Thyroid gland (tissue), 4 donors: ENCODE measurements around the gene COMT. TPM values are rescaled to one million over a fixed set of nuclear protein-coding genes. Genes with fewer than 3 reads are reported as not detected.

Source experiments
- DNase-seq, 2 donors: peaks; one replicate each; pipeline ENCODE4 v3.0.0-alpha.2; 2019
- H3K27ac ChIP-seq, 3 donors: fragments of 200-600 bp; sonication (generic); 1 replicate in 2 of 3; 2 replicates in 1 of 3; pipeline ENCODE4 v1.5.1; 2016 to 2019; ENCODE audit warnings: mild to moderate bottlenecking in 1 of 3, moderate library complexity in 1 of 3
- H3K27me3 ChIP-seq: fragments of 200-600 bp; sonication (generic); one replicate; pipeline ENCODE4 v1.5.1; 2019
- H3K36me3 ChIP-seq, 2 donors: fragments of 200-600 bp; sonication (generic); one replicate each; pipeline ENCODE4 v1.5.1; 2016 to 2019
- H3K4me1 ChIP-seq, 2 donors: fragments of 200-600 bp; sonication (generic); one replicate each; pipeline ENCODE4 v1.5.1; 2017 to 2019
- H3K4me3 ChIP-seq, 3 donors: fragments of 200-600 bp; sonication (generic); replicated peaks in 1 of 3; 1 replicate in 2 of 3; 2 replicates in 1 of 3; pipeline ENCODE4 v1.5.1; 2016; ENCODE audit warnings: mild to moderate bottlenecking in 1 of 3
- H3K9me3 ChIP-seq: fragments of 200-600 bp; sonication (generic); one replicate; pipeline ENCODE4 v1.5.1; 2017
- POLR2A ChIP-seq, 2 donors: fragments of 450-650 bp; IDR thresholded peaks; one replicate each; pipeline ENCODE4 v1.6.1; 2017; ENCODE audit warnings: antibody characterized with exemption in 2 of 2, mild to moderate bottlenecking in 2 of 2, moderate library complexity in 1 of 2
- WGBS, 2 donors: methylation state at CpG; one replicate each; pipeline ENCODE4 v1.1.5; 2017; 5-methylcytosine and 5-hydroxymethylcytosine counted together
- intact Hi-C: fragments of 100-400 bp; cut with DNase I; formaldehyde crosslinking; loops from one replicate; pipeline ENCODE4 v1.15.1; 2023
- total RNA-seq, 4 donors: library from RNA; depleted of rRNA; stranded (reverse); fragments of >200 nt; gene quantifications; one replicate each; pipeline ENCODE4 v1.2.3, GENCODE V29; 2016
- TF ChIP-seq, protein P1 (sequence below), 6 experiments: fragments of 200-600 bp in 3 of 6; fragments of 450-650 bp in 3 of 6; sonication (generic) in 3 of 6; IDR thresholded peaks; one replicate each; pipeline ENCODE4 v1.5.1; 2016 to 2019; ENCODE audit warnings: antibody characterized with exemption in 6 of 6, mild to moderate bottlenecking in 2 of 6, inconsistent platforms in 1 of 6, moderate library complexity in 1 of 6

Gene COMT
- total RNA-seq, 4 donors from 2014 or later: 92.6 to 216 (median 138) TPM

DNA sequence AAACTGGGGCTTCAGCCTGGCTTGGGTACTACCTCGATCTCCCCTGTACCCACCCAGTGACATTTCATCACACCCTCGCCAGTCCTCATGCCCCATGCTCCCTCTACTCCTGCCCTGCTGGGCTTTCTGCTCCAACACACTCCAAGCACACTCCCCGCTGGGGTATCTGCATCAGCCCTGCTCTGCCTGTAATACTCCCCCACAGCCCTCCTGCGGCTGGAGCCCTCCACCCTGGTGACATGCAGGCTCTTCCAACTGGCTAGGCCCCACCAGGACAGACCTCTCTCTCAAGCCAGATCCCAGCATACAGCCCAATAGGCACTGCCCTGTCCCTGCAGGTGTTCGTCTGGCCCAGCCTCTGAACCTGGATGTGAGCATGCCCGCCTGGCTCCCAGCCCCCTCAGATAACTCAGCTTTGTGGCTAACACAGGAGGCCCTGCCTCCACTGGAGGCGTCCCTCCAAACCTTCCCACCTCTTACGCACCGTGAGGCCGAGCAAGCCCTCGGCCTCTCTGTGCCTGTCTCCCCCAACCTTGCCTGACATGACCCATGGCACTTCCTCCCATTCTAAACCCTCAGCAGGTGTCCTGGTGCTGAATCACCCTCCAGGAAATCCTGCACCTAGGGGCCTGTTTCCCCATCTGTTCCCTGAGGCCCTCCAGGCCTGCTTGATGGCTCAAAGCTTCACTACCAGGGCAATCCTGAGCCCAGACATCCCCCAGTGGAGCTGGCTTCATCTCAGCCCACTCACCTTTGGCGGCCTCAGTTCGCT, 33.5 kb downstream of the COMT start:
- H3K36me3 ChIP-seq: peaks cover 17 to 39% of the 10 kb centered on the region in 2 donors
- H3K4me1 ChIP-seq: peaks cover 0 to 21% of the 10 kb centered on the region in 2 donors
- no peak for DNase-seq
- WGBS, 2 donors: 86 to 94% methylated on average over 10 to 12 of the region's 13 CpGs
- no peak for TF ChIP-seq POLR2A (IDR thresholded peaks at IDR 0.05)
- TF ChIP-seq, protein P1, sequence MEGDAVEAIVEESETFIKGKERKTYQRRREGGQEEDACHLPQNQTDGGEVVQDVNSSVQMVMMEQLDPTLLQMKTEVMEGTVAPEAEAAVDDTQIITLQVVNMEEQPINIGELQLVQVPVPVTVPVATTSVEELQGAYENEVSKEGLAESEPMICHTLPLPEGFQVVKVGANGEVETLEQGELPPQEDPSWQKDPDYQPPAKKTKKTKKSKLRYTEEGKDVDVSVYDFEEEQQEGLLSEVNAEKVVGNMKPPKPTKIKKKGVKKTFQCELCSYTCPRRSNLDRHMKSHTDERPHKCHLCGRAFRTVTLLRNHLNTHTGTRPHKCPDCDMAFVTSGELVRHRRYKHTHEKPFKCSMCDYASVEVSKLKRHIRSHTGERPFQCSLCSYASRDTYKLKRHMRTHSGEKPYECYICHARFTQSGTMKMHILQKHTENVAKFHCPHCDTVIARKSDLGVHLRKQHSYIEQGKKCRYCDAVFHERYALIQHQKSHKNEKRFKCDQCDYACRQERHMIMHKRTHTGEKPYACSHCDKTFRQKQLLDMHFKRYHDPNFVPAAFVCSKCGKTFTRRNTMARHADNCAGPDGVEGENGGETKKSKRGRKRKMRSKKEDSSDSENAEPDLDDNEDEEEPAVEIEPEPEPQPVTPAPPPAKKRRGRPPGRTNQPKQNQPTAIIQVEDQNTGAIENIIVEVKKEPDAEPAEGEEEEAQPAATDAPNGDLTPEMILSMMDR (IDR thresholded peaks at IDR 0.05): no peak
- no peak overlapping the region for H3K4me3 ChIP-seq
- no peaks in the 10 kb centered on the region for H3K27me3 ChIP-seq
- H3K27ac ChIP-seq: peak overlapping the region in 1 of 3 donors; percentile 17
- intact Hi-C loops: loop anchor here (10.0 kb wide), 2 partner anchors 150 to 310 kb away; no protein-coding TSS in a partner anchor
- no peaks in the 10 kb centered on the region for H3K9me3 ChIP-seq

DNA sequence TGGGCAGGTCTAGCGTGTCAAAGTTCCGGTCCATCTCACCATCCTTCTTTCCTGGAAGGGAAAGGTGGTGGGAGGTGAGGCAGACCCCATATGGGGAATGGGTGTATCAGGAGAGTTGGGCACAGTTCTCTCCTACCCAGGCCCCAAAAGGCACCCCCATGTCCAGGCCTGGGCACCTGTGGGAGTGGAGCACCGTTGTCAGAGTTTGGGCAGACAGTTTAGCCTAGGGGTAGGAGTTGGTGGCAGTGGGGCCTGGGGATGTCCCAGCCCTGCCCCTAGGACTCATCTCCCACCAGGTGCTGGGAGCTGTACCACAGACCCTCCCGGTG, 34.1 kb downstream of the COMT start:
- peaks cover 17 to 39% of the 10 kb centered on the region in 2 donors for H3K36me3 ChIP-seq
- no peak overlapping the region for H3K4me3 ChIP-seq
- no peaks in the 10 kb centered on the region for H3K27me3 ChIP-seq
- no peak for DNase-seq
- TF ChIP-seq, protein P1 (IDR thresholded peaks at IDR 0.05): no peak
- TF ChIP-seq POLR2A (IDR thresholded peaks at IDR 0.05): no peak
- H3K9me3 ChIP-seq: no peaks in the 10 kb centered on the region
- peaks cover 5 to 27% of the 10 kb centered on the region in 2 donors for H3K4me1 ChIP-seq
- intact Hi-C loops: loop anchor here (10.0 kb wide), 2 partner anchors 149 to 309 kb away; no protein-coding TSS in a partner anchor
- WGBS, 2 donors: 89 to 96% methylated on average over 4 of the region's 4 CpGs
- peak overlapping the region in 1 of 3 donors; percentile 17 for H3K27ac ChIP-seq

DNA sequence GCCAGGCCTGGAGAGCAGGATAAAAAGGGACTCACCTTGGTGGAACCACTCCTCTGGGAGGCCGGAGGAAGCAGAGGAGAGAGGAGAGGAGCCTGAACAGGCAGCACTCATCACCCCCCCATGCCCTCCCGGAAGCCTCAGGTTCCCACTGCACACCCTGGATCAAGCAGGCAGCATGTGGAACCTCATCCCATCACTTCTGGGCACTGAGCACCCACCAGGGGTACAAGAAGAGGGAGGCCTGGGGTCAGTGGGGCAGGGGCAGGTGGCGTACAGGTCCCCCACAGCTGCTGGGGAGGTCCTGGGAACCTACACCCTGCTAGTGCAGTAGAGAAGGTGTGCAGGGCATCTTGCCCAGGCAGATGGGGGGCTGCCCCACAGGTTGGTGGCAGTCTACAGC, 35.1 kb downstream of the COMT start:
- DNase-seq: no peak
- TF ChIP-seq POLR2A (IDR thresholded peaks at IDR 0.05): no peak
- TF ChIP-seq, protein P1 (IDR thresholded peaks at IDR 0.05): no peak
- Histone ChIP-seq H3K36me3 (peaks cover 17 to 35% of the 10 kb centered on the region in 2 donors), H3K27ac (peak overlapping the region in 1 of 3 donors; percentile 9), H3K4me1 (peaks cover 13 to 31% of the 10 kb centered on the region in 2 donors), H3K4me3 (no peak overlapping the region), H3K9me3 (no peaks in the 10 kb centered on the region), H3K27me3 (no peaks in the 10 kb centered on the region)
- 94 to 100% methylated on average over 3 of the region's 3 CpGs for WGBS, 2 donors
- intact Hi-C loops: loop anchor here (10.0 kb wide), 2 partner anchors 148 to 308 kb away; no protein-coding TSS in a partner anchor

DNA sequence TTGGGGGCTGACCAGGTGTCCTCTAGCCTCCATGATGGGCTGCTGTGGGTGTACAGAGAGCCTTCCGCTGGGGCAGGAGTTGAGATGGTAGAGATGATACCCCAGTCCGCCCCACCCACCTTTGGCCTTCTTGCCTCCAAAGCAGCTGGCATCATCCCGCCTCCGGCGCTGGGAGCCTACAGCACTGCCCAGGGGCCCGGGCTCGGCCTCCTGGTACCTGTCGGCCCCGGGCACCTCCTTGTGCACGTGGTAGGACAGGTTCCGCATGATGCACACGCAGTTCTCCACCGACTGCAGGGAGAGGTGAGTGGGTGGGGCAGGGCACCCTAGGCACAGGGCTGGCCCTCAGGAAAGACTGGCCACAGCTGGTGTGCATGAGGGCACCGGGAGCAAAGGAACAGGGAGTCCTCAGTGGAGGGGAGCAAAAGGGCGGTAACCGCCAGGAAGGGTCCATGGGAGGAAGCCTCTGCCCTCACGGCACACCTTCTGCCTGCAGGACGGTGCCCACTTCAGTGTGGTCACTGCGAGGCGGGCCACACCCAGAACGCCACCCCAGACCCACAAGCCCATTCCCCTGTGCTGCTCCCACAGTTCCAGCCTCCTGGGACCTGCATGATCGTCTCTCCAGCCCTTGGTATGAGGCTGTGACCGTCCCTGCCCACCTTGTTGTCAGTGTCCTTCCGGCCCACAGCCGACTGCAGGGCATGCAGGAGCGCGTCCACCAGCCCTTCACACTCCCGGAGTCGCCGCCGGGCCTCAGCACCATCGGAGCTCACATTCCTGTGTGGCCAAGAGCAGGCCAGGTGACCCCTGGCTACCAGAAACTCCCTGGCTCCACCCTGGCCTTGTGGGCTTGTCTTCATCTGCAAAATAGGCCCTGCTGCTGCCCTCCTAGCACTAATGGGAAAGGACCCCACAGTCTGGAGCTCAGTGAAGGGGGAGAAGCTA, 36.0 kb downstream of the COMT start:
- H3K27me3 ChIP-seq: no peaks in the 10 kb centered on the region
- H3K27ac ChIP-seq: peak overlapping the region in 2 of 3 donors; percentile 17 to 46
- 91 to 92% methylated on average over 19 to 21 of the region's 32 CpGs for WGBS, 2 donors
- DNase-seq: peak in 1 of 2 donors; percentile 17
- H3K4me3 ChIP-seq: no peak overlapping the region
- peaks cover 15 to 29% of the 10 kb centered on the region in 2 donors for H3K36me3 ChIP-seq
- intact Hi-C loops: loop anchor here (10.0 kb wide), 2 partner anchors 147 to 307 kb away; no protein-coding TSS in a partner anchor
- no peaks in the 10 kb centered on the region for H3K9me3 ChIP-seq
- TF ChIP-seq, protein P1 (IDR thresholded peaks at IDR 0.05): no peak
- no peak for TF ChIP-seq POLR2A (IDR thresholded peaks at IDR 0.05)
- peaks cover 18 to 31% of the 10 kb centered on the region in 2 donors for H3K4me1 ChIP-seq
